ENCODE results near the gene RHEBL1. TPM values are rescaled to one million over a fixed set of nuclear protein-coding genes. Genes with fewer than 3 reads are reported as not detected.

RHEBL1 gene
- polyA plus RNA-seq, 10 donors: 0.93 to 2.6 (median 1.3) TPM

DNA sequence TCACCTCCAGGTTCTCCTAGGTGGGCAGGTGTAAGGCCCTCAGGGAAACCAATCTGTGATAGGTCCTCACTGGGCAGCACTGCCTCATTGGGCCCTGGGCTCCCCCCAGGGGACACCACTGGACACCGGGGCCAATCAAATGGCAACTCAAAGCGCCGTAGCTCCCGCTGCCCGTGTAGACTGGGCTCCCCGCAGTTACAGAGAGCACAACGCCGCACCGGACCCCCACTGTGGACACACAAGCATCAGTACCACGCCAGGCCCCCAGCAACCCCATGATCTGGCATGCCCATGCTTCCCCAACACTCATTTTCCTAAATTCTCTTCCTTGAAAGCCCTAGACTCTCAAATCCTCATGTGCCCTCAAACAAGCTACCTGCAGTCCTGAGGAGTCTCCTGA, 15.3 kb downstream of the RHEBL1 start:
- DNase-seq: no peak

DNA sequence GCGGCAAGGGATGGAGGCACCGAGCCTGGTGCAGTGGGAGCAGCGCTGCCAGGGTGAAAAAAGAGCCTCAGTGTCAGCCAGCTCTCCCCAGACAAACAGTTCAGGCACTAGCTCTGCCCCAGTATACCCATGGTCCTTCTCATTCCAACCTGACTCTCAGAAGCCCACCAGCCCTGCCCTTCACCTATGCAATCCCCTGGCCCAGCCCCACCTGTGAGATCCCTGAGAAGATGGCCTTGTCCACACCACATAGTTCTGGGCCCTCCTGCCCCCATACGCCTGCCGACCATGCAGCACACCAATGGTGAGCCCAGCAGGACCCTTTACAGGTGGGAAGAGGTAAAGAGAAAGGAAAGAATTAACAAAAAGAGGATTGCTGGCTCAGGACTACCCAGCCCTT, 15.7 kb downstream of the RHEBL1 start:
- no peak for DNase-seq

DNA sequence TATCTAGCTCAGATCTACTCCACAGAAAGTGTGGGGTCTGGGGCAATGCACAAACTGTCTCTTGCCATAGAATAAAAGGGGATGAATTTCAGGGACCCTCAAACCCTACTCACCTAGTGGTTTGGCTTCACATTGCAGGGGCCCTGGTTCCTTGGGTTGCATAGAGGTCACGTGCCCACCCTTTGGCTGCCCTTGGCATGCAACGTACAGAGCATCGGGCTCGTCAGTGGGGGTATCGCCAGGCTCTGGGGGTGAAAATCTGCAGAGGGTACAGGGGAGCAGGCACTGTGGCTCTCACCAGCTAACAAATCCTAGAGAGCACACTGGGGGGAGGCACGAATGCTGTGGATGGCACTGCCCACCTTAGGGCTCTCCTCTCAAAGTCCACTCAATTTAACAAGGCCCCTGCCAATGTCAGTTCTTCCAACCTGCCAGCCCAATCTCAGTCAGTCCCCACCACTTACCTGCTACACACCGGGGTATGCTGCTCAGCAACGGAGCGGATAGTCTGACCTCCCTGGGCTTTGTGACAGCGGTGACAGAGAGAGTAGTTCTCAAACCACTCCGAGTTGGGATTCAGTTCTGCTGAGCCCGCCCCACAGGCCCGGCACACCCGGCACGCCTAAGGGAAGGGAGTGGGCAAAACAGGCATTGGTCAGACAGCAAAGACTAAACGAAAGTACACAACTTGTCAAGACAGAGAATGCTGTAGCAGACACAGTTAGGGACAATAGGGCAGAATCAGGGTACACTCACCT, 17.1 kb downstream of the RHEBL1 start:
- DNase-seq: no peak

DNA sequence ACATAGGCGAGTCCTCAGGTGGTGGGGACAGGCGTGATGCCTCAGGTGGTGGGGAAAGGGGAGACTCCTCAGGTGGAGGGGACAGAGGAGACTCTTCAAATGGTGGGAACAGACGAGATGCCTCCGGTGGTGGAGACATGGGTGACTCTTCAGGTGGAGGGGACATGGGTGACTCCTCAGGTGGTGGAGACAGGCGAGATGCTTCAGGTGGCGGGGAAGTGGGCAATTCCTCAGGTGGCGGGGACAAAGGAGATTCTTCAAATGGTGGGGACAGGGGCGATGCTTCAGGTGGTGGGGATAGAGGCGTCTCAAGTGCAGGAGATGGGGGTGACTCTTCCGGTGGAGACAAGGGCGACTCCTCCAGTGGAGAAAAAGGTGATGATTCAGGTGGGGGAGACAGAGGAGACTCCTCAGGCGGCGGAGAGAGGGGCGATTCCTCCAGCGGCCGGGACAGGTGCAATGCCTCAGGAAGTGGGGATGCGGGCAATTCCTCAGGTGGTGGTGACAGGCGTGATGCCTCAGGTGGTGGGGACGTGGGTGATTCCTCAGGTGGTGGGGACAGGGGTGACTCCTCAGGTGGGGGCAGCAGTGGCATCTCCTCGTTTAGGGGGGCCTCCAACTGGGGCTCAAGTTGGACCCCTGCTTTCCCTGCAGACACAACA, 17.9 kb downstream of the RHEBL1 start:
- DNase-seq: no peak

DNA sequence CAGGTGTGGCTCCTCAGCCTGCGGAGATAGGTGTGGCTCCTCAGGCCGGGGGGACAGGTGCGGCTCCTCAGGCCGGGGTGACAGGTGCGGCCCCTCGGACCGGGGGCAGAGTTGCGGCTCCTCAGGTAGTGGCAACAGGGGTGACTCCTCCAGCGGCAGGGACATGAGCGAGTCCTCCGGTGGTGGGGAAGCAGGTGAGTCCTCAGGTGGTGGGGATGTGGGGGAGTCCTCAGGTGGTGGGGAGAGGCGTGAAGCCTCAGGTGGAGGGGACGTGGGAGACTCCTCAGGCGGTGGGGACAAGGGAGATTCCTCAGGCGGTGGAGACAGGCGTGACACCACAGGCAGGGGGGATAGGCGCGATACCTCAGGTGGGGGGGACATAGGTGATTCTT, 18.4 kb downstream of the RHEBL1 start:
- DNase-seq: no peak

DNA sequence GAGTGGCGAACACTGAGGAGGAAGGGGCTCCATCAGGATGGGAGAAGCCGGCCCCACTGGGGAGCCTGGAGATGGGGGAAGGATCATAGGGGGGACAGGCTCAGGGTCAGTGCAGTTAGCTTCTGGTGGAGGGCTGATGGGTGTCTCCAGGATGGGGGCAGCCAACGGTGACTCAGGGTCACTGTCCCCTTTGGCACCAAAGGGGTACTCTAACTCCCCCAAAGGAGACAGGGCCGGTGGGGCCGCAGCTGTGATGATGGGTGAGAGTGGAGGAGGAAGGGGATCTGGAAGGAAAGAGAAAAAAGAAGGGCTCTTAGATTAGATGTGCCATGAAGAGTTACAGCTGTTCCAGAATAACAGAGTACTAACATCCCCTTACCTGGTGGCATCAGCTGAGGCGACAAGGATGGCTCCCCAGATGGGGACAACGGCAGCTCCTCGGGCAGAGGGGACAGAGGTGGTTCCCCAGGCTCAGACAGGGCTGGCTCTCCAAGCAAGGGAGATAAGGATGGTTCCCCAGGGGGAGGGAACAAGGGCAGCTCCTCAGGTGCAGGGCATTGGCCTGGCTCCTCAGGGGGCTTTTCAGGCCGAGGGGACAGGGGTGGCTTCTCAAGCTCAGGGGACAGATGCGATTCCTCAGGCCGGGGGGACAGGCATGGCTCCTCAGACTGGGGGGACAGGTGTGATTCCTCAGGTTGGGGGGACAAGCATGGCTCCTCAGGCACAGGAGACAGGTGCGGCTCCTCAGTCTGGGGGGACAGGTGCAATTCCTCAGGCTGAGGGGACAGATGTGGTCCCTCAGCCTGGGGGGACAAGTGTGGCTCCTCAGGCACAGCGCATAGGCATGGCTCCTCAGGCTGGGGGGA, 19.0 kb downstream of the RHEBL1 start:
- DNase-seq: no peak

DNA sequence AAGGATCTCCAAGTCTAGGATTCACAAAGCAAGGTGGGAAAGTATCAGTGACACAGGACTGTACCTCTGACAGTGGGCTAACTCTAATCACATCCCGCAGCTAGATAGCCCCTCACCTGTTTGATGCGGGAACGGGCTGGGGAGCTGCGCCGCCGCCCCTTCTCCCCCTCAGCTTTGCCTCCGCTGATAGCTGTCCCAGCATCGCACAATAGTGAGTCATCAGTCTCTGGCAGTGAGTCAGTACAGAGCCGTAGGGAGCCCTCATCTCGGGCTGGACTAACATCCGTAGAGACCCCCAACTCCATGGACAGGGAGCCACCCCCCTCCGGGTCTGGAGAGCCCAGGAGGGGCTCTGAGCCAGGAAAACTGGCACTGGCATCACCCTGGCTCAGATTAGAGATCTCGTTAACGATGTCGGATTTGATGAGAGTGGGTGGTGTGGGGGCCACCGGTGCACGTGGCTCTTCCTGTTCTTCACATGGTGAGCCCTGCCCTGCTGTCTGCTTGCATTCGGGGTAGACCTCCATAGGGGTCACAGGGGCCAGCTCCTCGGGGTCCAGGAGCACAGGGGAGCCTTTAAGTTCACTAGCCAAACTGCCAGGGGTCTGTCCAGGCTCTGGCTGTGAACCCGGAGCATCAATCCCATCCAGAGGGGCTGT, 20.1 kb downstream of the RHEBL1 start:
- no peak for DNase-seq

DNA sequence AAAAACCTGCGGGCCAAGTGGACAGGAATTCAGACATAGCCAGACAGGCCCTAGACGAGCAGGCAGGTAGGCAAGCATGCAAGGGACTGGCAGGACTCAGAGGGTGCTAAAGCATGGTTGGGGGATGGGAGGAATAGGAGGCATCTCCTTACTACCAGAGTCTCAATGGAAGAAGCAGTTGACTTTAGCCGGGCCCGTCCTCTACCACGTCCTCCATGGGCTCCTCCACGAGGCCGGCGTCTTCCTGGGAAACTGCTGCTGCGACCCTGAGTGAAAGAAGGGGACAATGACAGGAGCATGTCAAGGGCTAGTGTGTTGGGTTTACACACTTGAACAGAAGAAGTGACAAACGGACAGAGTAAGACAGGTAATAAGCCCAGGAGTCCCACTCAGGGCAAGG, 20.8 kb downstream of the RHEBL1 start:
- no peak for DNase-seq

DNA sequence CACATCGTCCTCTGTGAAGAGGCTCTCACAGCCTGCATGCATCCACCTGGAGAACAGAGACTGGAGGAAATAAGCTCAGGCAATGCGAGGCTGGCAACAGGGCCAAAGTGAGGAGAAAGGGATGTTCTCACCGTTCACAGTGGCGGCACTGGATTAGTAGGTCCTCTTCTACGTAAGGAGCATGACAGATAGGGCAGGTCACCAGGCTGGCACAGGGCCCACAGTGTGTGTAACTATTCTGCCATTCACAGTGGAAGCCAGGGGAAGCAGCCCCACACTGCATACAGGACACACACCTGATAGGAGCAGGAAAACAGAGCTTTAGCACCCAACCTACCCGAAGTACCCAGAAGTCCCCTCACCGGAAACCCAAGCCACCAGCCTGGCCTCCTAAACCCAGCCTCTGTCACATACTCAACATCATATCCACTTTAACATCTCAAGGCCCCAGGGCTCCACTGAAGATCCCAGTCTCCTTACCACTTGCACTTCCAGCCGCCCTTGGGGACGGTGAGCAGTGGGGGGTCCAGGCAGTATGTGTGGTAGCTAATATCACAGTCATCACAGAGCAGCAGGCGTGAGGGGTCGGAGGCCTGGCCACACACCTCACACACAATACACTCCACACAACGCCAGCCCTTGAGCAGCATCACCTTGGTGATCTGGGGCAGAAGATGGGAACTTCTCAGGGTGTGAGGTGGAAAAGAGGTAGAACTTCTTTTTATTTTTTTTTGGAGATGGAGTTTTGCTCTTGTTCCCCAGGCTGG, 23.5 kb downstream of the RHEBL1 start:
- DNase-seq: no peak

DNA sequence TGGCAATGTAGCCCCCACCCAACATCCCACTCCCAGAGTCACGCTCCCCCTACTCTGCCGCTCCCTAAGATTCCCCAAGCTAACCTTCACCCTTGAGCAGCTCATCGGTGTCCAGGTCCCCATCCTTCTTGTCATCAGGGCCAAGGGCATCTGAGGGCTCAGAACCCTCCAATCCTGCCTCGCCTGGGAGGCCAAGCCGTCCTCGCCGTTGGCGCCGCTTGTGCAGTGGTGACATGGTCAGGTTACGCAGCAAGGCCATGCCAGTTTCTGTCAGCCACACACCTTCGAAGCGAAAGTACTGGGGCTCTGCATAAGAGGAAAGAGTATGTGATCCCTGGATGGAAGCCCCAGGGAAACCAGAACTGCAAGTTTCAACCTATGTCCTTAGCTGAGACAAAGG, 25.1 kb downstream of the RHEBL1 start:
- no peak for DNase-seq

DNA sequence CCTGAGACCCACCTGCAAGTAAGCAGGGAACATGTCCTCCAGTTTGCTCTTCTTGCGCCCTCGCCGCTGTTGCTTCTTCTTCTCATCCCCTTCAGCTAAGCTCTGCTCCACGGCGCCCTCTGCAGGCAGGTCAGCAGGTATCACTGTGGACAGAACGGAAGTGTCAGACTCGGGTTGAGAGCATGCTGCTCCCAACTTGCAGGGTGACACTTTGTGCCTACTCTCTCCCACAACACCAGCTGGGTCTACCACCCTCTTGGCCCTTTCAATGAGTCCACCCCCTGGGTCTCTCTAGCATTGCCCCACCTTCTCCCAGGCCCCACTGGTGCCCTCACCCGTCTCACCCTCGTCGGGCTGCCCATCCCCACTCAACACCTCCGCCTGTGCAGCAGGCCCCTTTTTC, 25.9 kb downstream of the RHEBL1 start:
- peak in 1 of 3 donors; percentile 34 for DNase-seq

DNA sequence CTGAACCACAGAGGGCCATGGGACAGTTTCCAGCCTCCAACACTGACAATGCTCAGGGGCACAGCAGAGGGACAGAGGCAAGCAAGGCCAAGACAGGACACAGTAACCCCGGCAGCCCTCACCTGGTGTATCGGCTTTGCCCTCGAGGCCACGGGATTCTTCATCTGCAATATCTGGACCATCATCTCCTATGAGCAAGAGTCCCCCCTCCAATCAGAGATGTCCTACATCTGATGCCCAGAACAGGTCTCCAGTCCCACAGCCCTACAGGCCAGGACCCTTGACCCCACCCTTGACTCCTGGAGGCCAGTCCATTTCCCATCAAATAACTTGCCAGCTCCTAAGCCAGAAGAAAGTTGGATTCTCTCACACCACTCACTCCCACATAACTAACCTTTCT, 26.5 kb downstream of the RHEBL1 start:
- DNase-seq: no peak

DNA sequence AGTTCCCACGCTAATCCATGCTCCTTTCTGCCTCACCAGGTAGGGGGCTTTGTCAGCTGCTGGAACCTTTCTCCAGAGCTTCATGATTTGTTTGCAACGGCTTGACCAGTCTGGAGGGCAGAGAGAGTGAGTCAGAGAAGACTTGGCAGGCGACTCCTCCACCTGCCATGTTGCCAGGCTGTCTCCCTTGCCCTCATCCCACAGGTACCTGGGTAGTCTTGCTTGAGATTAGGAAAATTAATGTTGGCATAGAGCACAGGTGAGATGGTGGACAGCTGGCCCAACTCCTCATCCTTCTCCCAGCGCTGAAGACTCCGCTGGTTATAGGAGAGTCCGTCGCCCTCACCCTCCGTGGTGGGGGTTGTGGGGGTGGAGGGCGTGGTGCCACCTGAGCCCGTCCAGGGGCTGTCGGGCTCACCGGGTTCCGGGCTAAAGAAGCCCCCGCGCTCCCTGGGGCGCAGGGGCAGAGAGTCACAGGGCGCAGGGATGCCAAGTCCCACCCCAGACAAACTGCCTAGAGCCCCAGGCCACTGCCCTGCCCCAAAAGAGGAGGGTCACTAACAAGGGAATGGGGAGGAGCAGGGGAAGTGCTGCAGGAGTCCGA, 27.8 kb downstream of the RHEBL1 start:
- DNase-seq: no peak

DNA sequence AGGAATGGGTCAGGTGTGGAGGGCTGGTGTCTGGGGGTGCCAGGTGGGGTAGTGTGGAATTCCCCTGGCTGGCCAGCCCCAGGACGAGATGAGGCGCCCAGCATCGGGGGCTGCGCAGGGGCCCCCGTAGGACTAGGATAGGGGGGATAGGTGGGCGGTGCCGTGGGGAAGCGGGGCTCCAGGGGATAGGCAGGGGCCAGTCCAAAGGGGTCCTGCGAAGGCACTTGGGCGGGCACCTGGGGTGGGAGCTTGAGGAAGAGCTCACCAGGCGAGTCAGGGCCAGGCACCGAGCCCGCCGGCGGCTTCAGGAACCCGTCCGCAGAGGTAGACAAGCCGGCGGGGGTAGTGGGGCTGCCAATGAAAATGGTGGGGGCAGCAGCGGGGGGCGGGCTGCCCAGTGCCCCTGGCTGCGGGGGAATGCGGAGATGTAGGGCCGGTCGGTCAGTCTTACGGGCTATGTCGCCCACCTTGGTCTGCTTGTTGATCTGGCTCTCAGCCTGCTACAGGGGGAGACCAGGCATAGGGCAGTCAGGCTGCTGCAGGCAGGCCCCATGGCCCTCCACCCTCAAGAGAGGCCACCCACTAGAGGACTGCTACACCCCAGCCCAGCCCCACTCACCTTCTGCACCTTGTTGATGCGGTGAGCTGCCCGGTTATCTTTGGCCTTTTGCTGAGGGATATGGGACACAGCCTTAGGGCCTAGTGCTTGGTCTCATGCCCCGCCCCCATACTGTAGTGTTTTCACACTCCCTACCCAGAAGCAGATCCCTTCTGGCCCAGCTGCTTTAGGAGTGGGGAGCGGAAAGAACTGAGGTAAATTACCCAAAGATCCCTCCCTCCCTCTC, 28.5 kb downstream of the RHEBL1 start:
- DNase-seq: no peak

DNA sequence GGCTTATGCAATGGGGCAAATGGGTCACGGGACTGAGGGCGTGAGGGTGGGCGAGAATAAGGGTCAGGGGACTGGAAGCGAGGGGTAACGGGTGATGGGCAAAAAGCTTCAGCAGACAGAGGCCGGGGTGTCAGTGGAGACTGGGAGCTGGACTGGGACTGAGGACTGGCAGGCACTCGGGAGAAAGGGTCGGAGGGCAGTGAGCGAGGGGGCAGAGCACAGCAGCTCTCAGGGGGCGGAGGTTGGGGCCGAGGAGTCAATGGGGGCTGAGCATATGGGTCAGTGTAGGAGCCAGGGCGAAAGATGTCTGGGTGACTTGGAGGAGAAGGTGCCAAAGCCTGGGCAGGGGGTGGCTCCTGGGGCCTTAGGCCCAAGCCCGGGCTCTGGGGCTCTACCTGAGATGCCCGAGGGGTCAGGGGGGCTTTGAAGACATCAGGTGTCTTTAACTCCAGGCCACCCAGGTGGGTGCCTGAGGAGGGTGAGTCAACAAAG, 29.4 kb downstream of the RHEBL1 start:
- DNase-seq: no peak

DNA sequence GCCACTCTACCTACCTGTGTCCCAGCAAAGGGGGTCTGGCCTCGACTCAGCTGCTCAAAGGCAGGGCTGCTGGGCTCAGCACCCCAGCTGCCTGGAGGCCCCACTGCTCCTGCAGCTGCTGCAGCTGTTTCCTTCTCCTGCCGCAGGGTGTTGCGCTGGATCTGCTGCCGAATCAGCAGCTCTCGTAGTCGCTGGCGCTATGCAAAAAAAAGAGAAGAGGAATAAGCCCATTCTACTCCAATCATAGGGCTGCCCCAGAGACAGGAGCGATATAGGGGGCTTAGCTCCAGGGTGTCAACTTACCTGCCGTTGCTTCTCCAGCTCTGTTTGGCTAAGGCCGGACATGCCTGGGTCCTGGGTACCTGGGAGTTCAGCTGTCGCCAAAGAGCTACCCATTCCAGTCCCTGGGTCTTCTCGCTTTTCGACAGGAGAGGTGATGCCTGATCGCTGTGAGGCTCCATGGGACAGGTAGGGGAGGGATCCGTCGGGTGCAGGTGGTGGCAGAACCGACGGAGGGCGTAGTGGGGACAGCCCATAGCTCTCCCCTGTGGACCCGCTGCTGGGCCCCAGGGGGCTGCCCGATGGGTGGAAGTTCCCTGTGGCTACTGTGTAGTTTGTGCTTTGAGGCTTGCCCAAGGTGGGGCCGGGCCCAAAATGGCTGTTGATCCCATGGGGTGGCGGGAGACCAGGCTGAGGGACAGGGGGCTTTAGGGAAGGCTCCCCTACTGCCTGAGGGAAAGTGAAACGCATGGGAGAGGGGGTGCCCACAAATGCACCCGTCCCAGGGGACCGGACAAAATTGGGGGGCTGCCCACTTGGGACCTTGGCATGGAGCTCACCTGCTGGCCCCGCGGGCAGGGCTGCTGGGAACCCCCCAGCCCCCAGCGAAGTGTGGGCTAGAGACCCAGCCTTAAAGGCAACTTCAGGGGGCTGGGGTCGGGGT, 30.1 kb downstream of the RHEBL1 start:
- DNase-seq: no peak

DNA sequence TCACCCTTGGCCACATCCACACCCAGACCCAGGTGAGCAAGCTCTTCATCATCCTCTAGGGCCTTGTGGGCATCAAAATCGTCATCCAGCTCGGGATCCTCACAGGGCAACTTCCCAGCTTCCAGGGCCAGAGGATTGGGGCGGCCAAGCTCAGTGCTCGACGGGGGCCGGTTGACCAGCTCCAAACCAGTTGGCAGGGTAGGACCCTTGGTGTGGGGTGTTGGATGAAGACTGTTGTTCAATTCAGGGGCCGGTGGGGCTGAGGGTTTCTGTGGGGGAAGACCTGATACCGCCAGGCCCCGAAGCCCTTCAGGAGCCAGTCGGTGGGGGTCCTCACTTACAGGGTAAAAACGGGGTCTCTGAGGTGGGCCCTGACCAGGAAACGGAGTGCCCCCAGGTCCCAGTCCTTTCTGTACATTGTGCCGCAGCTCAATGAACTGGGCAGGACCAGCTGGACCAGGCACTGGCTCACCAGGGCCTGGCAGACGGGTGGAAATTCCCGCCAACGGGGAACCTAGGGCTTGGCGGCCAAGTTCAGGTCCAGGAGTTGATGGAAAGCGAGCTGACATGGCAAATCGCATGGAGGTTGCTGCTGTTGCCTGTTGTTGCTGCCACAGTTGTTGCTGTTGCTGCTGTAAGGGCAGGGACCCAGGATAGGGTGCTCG, 31.4 kb downstream of the RHEBL1 start:
- DNase-seq: no peak

DNA sequence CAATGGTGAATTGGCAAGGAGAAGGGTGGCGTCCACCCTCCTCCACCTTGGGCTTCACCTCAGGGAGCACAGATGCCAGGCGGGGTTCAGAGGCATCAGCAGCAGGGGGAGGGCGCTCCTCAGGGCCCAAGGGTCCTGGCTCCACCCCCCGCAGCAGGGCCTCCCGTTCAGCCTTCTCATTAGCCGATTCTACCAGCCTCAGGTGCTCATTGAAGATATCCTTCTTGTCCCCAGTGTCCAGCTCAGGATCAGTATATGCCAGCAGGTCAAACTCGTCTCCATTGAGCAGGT, 31.9 kb downstream of the RHEBL1 start:
- no peak for DNase-seq
